NAMALWA (cell line): ENCODE data around the gene IGSF3.

Experiments
- DNase-seq: peaks from one replicate; pipeline ENCODE4 v3.0.0-alpha.2; 2015; ENCODE audit warnings: low spot score

Gene IGSF3

DNA sequence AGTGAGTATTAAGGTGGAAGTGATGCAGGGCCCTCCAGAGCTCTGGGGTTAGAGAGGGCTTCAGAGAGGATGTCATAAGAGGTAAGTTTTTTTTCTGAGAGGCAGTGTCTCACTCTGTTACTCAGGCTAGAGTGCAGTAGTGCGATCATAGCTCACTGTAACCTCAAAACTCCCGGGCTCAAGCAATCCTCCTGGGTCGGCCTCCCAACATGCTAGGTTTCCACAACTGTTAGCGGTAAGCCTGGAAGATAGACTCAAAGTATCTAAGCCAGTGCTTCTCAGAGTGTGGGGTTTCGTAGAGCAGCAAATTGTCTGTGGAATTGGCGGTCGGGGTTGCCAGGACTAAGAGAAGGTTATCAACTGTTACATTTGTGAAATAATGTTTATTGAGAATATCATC, 18.6 kb upstream of the IGSF3 start:
- no peak for DNase-seq

DNA sequence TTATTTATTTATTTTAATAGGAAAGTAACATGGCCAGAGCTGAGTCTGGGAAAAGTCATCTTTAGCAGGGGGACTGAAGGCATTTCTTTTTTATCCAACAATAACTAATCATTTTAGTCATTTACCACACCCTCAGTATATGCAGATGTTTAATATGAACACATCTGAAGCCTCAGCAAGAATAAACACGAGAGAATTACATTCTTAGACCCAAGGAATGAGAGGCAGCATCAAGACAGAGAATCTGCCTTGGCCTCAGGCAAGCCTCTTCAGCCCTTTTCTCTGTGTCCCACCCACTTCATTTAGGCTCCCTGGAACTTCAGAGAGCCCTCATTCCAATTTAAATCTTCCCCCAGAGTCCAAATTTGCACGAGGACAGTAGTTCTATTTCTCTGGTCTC, 17.0 kb upstream of the IGSF3 start:
- no peak for DNase-seq

DNA sequence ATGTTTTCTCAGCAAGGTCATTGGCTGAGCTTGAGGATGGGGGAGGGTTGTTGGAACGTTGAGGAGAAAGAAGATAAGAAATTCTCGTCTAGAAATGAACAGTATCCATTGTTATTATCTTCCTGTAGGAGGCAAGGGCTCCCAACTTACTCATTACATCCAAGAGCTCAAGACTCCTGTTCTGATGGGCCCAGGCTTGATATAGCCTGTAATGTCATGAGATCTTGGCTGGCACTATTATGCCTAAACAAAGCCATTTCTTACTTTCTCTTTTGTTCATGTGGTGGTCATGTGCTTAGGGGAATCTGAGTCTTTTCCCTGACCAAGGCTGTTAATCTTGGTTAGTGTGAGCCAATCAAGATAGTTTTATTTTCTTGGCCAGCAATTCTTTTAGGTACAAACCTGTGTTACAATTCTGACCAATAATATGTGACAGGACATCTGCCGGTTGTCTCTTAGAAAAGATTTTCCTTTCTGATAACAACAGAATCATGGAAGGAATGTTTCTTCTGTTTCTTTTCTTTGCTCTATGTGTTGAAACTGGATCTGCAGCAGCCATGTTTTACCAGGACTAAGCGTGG, 15.2 kb upstream of the IGSF3 start:
- DNase-seq, result no peak

DNA sequence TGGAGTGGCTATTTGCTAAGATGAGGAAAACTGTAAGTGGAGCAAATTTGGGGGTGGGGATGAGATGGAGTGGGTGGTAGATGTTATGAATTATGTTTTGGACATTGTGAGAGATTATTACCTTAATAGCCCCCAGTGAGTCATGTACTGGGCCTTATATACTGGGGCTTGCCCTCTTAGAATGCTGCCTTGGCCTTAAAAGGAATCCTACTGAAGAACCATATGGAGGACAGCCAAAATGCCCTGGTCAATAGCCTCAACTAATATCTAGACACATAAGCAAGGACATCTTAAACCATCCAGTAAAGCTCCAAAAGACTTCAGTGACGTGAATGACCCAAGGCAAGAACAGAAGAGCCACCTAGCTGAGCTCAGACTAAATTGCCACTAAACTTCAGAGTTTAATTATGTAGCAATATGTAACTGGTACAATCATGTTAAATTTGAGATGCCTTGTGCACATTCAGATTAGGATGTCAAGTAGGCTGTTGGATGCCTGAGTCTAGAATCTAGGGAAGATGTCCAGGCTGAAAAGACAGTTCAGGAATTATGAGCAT, 13.9 kb upstream of the IGSF3 start:
- DNase-seq, result no peak

DNA sequence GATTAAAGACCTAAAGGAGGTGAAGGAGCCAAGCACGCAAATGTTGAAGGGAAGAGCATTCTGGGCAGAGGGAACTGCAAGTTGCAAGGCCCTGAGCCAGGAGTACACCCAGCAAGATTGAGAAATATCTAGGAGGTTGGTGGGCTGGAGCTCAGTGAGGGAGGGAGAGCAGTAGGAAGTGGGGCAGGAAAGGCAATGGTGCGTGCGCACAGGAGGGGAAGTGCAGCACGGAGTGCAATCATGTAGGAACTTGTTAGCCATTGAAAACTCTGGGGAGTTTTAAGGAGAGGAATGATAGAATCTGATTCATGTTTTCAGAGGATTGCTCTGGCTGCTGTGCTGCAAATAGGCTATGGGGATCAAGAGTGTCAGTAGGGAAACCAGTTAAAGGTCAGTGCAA, 13.2 kb upstream of the IGSF3 start:
- DNase-seq, result no peak

DNA sequence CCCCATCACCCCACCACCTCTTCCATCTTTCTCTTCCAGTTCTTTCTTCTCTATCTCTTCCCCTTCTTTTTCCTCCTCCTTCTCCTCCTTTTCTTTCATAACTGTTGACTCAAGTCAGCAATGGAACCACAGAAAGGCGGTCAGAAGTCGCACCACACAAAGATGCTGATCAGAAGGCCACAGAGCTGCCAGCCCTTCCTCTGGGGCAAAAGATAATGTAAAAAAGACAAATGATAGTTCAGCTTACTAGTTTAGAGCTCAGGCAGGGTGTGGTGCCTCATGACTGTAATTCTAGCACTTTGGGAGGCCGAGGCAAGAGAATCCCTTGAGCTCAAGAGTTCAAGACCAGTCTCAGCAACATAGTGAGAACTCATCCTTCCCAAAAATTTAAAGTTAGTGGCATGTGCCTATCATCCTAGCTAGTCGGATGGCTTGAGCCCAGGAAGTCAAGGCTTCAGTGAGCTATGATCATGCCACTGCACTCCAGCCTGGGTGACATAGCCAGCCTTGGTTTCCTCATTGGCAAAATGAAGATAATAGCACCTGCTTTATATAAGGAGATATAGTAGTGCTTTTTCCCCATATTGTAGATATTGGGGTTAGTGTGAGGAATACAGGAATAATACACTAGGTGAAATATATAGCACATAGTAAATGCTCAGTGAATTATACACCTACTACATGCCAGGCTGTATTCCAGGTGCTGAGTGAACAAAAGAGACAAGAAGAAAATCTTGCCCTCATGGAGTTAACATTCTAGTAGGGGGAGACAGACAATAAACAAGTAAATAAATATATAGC, 12.5 kb upstream of the IGSF3 start:
- no peak for DNase-seq

DNA sequence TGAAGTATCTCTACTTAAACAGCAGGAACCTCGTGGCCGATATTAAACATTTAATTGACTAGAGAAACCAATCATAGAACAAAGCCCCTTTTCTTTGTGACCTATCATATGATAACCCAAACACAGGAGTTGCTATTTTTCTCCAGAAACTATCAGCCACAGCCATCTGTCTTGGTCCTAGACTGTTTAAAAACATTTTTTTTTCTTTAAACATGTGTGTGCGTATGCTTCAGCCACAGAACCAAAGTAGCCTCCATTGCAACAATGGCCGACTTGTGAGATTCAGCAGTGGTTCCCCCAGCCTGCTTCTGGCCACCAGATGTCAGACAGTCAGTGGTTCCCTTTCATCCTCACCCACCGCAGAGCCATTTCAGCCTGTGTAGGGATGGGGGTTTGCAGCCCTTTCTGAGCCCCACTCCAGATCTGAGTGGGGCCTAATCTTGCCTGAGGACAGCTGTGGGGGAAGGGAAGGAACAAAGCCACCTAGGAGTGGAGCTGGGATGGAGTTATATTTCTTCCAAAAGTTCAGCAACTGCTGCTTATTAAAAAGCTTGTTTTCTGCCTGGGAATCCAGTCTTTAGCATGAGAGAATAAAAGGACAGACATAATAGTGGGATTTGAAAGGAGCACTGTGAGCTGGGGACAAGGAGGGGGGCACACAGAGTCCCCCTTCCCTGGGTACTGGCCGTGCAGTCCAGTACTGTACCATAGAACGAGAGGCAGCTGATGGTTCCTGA, 11.7 kb upstream of the IGSF3 start:
- no peak for DNase-seq

DNA sequence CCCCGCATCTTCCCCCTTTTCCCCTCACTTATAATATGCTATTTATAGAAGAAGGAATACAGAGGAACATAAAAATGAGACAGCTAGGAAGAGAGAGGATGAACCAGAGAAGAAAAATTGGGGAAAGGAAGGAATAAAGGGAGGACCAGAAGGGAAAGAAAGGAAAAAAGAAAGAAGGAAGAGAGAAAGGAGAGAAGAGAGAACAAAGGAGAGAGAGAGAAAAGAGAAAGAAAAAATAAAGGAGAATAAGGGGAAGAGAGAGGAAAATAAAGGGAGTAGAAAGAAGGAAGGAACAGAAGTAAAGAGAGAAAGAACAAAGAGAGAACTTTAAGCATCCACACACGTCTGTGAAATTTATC, 11.2 kb upstream of the IGSF3 start:
- no peak for DNase-seq

DNA sequence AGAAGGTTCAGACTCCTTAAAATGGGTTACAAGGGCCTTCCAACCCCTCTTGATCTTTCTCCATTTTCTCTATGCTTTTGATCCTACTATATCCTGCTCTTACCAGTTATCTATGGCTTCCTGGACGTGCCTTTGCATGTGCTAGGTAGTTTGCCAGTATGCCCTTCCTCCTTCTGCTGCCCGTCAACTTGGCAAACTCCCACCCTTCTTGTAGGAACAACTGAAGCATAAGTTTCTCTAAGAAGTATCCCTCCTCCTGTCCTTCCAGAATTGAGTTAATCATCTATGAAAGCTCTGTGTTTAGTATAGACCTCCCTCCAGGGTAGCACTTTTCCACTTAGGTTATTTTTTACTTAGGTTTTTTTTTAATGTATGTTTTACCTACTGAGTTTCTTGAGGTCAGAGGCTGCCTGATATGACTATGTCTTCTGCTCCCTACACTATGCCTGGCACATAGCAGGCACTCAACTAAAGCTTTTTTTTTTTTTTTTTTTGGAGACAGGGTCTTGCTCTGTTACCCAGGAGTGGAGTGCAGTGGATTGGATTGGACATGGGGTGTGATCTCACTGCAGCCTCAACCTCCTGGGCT, 10.0 kb upstream of the IGSF3 start:
- DNase-seq, result no peak

DNA sequence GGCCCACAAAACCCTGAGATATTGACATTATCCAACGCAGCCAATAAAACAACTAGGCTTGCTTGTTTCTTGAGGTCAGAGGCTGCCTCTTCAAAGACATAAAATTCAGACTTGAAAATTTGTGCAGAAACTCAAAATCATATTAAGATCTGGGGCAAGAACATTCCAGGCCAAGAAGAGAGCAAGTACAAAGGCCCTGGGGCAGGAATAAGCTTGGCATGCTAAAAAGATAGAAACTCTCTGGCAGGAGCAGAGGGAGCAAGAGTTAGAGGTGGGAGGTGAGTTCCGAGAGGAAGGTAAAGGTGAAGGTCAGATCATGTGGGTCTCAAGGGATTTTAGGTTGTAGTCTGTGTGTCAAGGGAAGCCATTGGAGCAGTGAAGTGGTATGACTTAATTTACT, 8.8 kb upstream of the IGSF3 start:
- DNase-seq, result no peak

DNA sequence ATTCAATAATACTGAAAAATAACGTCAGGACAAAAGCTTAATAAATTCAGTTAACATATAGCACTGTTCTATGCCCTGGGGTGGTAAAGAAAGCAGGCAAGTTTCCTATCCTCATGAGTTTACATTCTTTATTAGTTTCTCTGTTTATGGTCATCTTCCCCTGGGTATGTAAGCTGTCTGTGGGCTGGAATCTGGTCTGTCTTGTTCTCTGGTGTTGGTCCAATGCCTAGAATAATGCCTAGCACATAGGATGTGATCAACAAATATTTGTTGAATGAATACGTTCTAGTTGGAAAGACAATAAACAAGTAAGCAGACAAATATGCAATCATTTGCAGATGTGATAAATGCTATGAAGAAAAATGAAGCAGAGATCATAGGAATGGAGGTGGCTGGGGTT, 7.2 kb upstream of the IGSF3 start:
- no peak for DNase-seq

DNA sequence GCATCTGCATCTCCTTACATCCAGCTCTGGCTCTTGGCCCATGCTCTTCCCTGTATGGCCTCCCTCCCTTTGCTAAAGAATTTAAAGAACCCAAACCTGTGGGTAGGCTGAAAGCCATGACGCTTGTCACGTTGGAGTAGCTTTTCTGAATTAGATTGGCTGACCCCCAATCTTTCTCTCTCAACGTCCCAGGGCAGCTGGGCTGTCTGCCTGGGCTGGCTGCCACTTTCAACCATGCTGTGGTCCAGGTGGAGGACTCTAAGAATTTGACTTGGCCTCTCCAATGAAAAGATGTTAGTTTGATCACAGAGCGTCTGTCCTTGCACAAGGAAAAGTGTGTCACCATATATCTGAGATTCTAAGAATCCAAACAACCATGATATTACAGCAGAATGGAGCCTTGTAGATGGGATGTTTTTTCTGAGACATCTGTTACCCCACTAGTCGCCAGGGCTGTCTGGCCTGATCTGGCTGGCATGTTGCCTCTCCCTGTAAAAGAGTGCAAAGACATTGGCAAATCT, 6.5 kb upstream of the IGSF3 start:
- DNase-seq, result no peak

DNA sequence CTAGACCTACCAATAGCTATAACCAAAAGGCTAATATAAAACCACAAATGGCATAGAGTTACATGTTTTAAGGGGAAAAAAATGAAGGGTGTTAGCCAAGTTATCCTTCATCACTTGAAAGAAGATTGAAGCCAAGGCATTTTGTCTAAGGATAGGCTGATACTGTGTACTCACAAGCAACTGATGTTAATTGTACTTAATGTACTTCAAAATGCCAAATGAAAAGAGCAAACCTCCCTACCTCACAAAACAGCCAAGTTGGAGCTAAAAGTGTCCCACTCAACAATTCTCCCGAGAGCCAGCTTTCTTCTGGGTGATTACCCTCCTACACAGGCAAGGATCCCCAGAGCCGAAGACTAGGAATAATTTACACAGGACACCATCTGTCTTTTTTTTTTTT, 4.4 kb upstream of the IGSF3 start:
- no peak for DNase-seq

DNA sequence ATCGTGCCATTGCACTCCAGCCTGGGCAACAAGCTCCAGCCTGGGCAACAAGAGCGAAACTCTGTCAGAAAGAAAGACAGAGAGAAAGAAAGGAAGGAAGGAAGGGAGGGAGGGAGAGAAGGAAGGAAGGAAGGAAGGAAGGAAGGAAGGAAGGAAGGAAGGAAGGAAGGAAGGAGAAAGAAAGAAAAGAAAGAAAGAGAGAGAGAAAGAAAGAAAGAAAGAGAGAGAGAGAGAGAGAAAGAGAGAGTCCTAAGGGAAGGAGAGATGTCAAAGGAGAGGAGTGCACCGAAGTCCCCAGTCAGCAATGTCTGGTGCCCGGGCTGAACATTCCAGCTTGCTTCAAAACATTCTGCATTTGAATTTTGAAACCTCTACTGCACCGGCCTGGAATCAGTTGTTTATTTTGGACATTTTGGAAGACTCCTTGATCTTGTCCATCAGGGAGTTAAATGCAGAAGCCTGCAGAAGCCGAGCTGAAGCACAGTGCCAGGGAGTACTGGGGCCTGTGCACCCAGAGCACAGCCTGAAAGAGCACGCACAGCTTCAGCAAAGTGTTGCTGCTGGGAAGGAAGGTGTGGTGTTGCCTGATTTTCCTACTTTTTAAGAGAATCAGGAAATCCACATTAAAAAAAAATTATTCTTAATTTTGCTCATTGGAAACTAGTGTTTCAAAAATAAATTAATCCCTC, 3.7 kb upstream of the IGSF3 start:
- DNase-seq, result no peak

DNA sequence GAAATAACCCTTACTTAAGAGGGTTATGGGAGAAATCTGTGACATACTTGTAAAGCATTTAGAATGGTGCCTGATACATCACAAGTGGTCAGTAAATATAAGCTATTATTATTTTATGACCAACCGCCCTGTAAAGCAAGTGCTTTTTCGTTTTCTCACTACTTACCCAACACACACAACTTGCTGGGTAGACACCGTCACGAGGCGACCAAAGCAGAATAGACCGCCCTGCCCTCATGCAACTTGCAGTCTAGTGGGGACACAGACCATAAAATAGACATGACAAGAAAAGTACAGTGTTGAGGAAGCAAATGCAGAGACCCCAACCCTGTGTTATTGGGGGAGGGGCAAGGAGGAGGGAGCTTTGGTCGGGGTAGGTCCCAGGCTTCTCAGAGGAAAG, 744 bp upstream of the IGSF3 start:
- no peak for DNase-seq

DNA sequence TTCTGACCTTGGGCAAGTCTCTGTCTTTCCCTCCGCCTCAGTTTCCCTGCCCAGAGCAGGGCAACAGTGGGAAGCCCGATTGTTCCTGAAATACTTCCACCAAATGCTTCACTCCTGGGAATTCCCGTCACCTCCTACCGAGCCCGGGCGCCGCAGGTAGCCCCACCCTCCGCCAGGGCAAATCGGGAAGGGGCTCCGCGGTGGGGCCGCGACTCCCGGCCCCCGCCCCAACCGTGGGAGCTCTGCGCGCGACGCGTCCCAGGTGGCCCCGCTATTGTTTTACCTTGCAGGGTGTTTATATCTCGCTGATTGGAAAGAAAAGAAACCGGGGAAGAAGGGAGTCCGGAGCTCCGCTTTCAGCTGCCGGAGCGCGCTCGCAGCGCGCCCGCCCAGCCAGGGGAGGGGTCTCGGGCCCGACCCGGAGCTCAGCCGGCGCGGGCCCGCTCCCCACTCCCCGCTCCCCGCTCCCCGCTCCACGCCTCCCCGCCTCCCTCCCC, 407 bp downstream of the IGSF3 start:
- no peak for DNase-seq

DNA sequence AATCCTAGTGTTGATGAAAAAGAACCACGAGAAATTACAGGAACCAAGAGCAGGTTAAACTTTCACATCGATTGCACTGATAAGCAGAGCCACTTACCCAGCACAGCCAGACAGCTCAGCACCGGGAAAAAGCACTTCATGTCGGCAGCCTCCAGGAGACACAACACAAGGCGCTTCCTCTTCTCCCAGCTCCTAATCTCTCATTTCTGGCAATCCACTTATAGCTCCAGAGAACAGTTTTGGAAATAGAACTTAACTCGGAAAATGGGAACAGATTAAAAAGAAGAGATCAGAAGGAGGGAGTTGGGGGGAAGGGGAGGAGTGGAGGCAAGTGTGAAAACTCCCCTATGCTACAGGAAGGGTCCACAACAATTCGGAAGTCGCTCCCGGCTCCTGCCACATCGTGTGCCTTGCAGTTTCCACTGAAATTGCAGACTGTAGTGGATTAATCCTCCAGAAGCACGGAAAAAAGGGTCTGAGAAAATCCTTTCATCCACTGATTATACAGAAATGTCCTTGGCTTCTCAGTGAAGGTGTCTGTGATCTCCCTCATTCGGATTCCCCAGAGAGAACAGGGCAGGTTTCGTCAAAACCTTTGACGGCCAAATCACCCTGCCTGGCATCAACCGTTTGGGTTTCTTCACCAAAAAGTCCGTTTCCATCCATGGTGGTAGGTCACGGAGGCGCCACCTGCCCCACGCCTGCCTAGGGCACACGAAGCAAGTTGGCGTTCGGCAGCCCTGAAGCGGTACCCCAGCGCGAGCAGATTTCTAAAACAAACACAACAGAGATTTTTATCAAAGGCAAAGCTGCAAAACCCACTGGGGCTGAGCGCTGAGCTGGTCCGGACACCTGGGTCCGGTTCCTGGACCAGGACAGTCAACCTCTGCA, 1.1 kb downstream of the IGSF3 start:
- no peak for DNase-seq

DNA sequence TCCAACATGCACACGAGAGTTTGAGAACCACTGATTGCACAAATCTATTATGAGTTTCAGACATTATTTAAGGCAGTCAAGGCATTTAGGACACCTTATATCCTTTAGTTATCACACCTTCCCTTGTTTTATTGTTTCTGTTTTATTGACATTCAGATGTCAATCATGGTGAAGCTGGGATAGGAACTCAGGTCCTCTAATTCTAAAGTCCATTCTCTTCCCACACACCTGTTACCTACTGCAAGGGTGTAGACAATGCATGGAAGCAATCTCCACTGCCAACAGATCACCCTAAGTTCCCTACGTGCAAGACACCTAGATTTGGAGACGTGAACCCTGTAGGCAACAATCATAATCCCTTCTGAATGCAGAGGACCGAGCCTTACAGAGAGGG, 2.6 kb downstream of the IGSF3 start:
- DNase-seq, result no peak

DNA sequence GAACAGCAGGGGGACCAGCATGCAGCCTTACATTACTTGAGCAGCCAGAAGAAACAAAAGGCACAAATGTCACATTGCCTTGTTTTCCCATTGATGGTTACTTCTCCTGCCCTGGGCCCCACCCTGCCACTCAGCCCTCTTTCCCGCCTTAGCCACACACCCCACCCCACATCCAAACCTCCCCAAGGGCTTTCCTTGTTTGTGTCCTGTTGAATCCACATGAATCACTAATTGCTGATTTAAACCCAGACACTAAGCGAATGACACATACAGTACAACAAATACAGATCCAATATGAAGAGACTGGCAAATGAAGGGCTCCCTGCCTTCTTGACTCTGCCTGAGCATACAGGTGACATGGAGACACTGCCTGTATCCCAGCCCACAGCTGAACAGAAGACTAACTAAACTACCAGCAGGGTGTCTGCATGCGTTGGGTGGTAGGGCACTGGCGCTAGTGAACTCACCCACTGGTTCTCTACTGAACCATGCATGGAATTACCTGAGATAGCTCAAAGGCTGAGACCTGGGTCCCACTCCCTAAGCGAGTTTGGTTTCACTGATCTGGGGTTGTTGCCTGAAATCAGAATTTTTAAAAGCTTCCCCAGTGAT, 3.1 kb downstream of the IGSF3 start:
- DNase-seq, result no peak

DNA sequence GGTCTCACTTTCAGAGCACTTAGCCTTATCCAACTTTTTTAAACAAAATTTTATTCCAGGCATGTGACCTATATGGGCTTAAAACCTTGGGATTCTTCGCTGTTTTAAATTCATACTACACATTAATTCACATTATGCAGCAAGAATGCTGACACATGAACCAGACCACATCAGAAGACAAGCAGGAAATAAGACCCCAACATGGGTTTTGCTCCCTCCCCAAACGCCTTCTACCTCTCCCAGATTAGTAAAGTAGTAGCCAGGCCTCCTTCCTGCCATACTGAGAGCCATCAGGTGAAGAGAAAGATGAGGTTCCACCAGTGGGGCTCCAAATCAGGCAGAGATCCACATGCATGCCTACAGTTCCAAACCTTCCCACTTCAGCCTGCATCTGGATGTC, 3.7 kb downstream of the IGSF3 start:
- no peak for DNase-seq
